Sigmoid colon (tissue), 7 donors: ENCODE measurements around the gene INPP5E. TPM values are rescaled to one million over a fixed set of nuclear protein-coding genes. Genes with fewer than 3 reads are reported as not detected.

Experiments
- DNase-seq: peaks from one replicate; pipeline ENCODE4 v3.0.0-alpha.2; 2019
- H3K27ac ChIP-seq, 4 donors: fragments of 200-600 bp; sonication (generic); one replicate each; pipeline ENCODE4 v1.5.1; 2016 to 2019; ENCODE audit warnings: mild to moderate bottlenecking in 1 of 4
- H3K27me3 ChIP-seq, 3 donors: fragments of 200-600 bp; sonication (generic); one replicate each; pipeline ENCODE4 v1.5.1; 2019; ENCODE audit warnings: mild to moderate bottlenecking in 1 of 3
- H3K36me3 ChIP-seq, 4 donors: fragments of 200-600 bp; sonication (generic); one replicate each; pipeline ENCODE4 v1.5.1; 2016 to 2019
- H3K4me1 ChIP-seq, 4 donors: fragments of 200-600 bp; sonication (generic); one replicate each; pipeline ENCODE4 v1.5.1; 2017 to 2019
- H3K4me3 ChIP-seq, 4 donors: fragments of 200-600 bp; sonication (generic); one replicate each; pipeline ENCODE4 v1.5.1; 2017 to 2019; ENCODE audit warnings: mild to moderate bottlenecking in 2 of 4, moderate library complexity in 1 of 4
- H3K9me3 ChIP-seq, 4 donors: fragments of 200-600 bp in 3 of 4; sonication (generic) in 3 of 4; one replicate each; pipeline versions ENCODE4 v1.5.1 to v1.6.1; 2013 to 2019
- CTCF ChIP-seq, 4 experiments: fragments of 450-650 bp in 3 of 4; fragments of 200-600 bp in 1 of 4; IDR thresholded peaks; one replicate each; pipeline ENCODE4 v1.5.1; 2016 to 2019; ENCODE audit warnings: antibody characterized with exemption in 4 of 4, mild to moderate bottlenecking in 3 of 4, moderate library complexity in 2 of 4
- EP300 ChIP-seq, 4 donors: sonication (generic); formaldehyde crosslinking; IDR thresholded peaks; one replicate each; pipeline ENCODE4 v1.6.1; 2017; ENCODE audit warnings: antibody characterized with exemption in 4 of 4
- POLR2A ChIP-seq, 2 donors: fragments of 450-650 bp; IDR thresholded peaks; one replicate each; pipeline ENCODE4 v1.6.1; 2016; ENCODE audit warnings: antibody characterized with exemption in 2 of 2, mild to moderate bottlenecking in 2 of 2, moderate library complexity in 2 of 2
- POLR2AphosphoS5 ChIP-seq, 4 donors: sonication (generic); formaldehyde crosslinking; IDR thresholded peaks; one replicate each; pipeline ENCODE4 v1.6.1; 2017; ENCODE audit warnings: antibody characterized with exemption in 4 of 4
- WGBS, 2 donors: extraction: QIAGEN DNeasy Blood & Tissue Kit; methylation state at CpG; one replicate each; pipeline ENCODE4 v1.1.7; 2013; 5-methylcytosine and 5-hydroxymethylcytosine counted together
- intact Hi-C: fragments of 100-400 bp; cut with DNase I; formaldehyde crosslinking; loops from one replicate; pipeline ENCODE4 v1.15.1; 2023
- polyA plus RNA-seq, 3 donors: library from polyadenylated mRNA; stranded (reverse); fragments of 200-250 nt; gene quantifications; one replicate each; pipeline ENCODE4 v1.2.3, GENCODE V29; 2013
- total RNA-seq, 4 donors: library from RNA; depleted of rRNA; stranded (reverse); fragments of >200 nt; gene quantifications; one replicate each; pipeline ENCODE4 v1.1.0, GENCODE V29; 2016
- donor health status: healthy with polysubstance abuse.
- donor health status: Bipolar disorder and iron deficiency.
- donor health status: healthy.

The INPP5E gene
- total and polyA plus RNA-seq, 7 donors, result 1.8 to 12.2 (median 5.6) TPM

GRCh38 chr9:136476369-136477150, 36.9 kb upstream of the INPP5E start:
- intact Hi-C loops, result no loop called here
- H3K9me3 ChIP-seq, result no peaks in the 10 kb centered on the region
- no peak overlapping the region for H3K4me3 ChIP-seq
- 94% methylated on average over 25 of the region's 25 CpGs for WGBS, 2 donors
- H3K27me3 ChIP-seq, result no peaks in the 10 kb centered on the region
- peaks cover 0 to 5% (median 4%) of the 10 kb centered on the region in 4 donors for H3K4me1 ChIP-seq
- TF ChIP-seq POLR2AphosphoS5 (IDR thresholded peaks at IDR 0.05) (no peak), EP300 (IDR thresholded peaks at IDR 0.05) (no peak), CTCF (IDR thresholded peaks at IDR 0.05) (no peak), POLR2A (IDR thresholded peaks at IDR 0.05) (no peak)
- H3K27ac ChIP-seq, result no peak overlapping the region
- no peak for DNase-seq
- H3K36me3 ChIP-seq, result peaks cover 8 to 60% (median 45%) of the 10 kb centered on the region in 4 donors

GRCh38 chr9:136474974-136475865, 35.6 kb upstream of the INPP5E start:
- intact Hi-C loops, result no loop called here
- peaks cover 21 to 74% (median 58%) of the 10 kb centered on the region in 4 donors for H3K36me3 ChIP-seq

GRCh38 chr9:136474021-136474640, 34.5 kb upstream of the INPP5E start:
- no peak for DNase-seq
- 96% methylated on average over 27 of the region's 27 CpGs for WGBS, 2 donors
- intact Hi-C loops, result no loop called here
- H3K4me3 ChIP-seq, result no peak overlapping the region
- no peak overlapping the region for H3K27ac ChIP-seq
- no peaks in the 10 kb centered on the region for H3K27me3 ChIP-seq
- TF ChIP-seq POLR2AphosphoS5 (IDR thresholded peaks at IDR 0.05), result no peak
- no peak for TF ChIP-seq POLR2A (IDR thresholded peaks at IDR 0.05)
- no peak for TF ChIP-seq EP300 (IDR thresholded peaks at IDR 0.05)
- TF ChIP-seq CTCF (IDR thresholded peaks at IDR 0.05), result no peak
- no peaks in the 10 kb centered on the region for H3K4me1 ChIP-seq
- no peaks in the 10 kb centered on the region for H3K9me3 ChIP-seq
- H3K36me3 ChIP-seq, result peaks cover 25 to 84% (median 66%) of the 10 kb centered on the region in 4 donors

More at GRCh38 chr9:136474974-136475865, 35.6 kb upstream of the INPP5E start:
- TF ChIP-seq POLR2A (IDR thresholded peaks at IDR 0.05) (no peak), EP300 (IDR thresholded peaks at IDR 0.05) (no peak), CTCF (IDR thresholded peaks at IDR 0.05) (no peak), POLR2AphosphoS5 (IDR thresholded peaks at IDR 0.05) (no peak)
- no peak for DNase-seq
- H3K27ac ChIP-seq, result no peak overlapping the region
- H3K4me3 ChIP-seq, result no peak overlapping the region
- H3K9me3 ChIP-seq, result no peaks in the 10 kb centered on the region
- WGBS, 2 donors, result 94% methylated on average over 34 of the region's 34 CpGs
- no peaks in the 10 kb centered on the region for H3K27me3 ChIP-seq
- H3K4me1 ChIP-seq, result no peaks in the 10 kb centered on the region

- Histone ChIP-seq H3K4me3 (no peak overlapping the region), H3K27me3 (no peaks in the 10 kb centered on the region), H3K9me3 (no peaks in the 10 kb centered on the region), H3K36me3 (peaks cover 25 to 92% (median 71%) of the 10 kb centered on the region in 4 donors), H3K4me1 (no peaks in the 10 kb centered on the region), H3K27ac (no peak overlapping the region)
- no peak for TF ChIP-seq EP300 (IDR thresholded peaks at IDR 0.05)
- TF ChIP-seq POLR2AphosphoS5 (IDR thresholded peaks at IDR 0.05), result no peak
- no peak for TF ChIP-seq POLR2A (IDR thresholded peaks at IDR 0.05)
- TF ChIP-seq CTCF (IDR thresholded peaks at IDR 0.05), result no peak
- 95 to 96% methylated on average over 14 of the region's 14 CpGs for WGBS, 2 donors
- DNase-seq, result no peak
- intact Hi-C loops, result no loop called here
Measured at GRCh38 chr9:136473354-136473721, 33.7 kb upstream of the INPP5E start.
